TTC549 (cell line): ENCODE data around the gene TTBK2.
"Not testable (repeated sequence)": the region's sequence is repeated elsewhere in the genome, so short reads cannot be mapped to it uniquely, and the experiment has no call there.

ENCODE experiments used
- FAIRE-seq: peaks from 2 replicates; lab custom pipeline; 2012; peaks lifted over from hg19 to GRCh38; lab: Jason Lieb, UNC

TTBK2 gene

DNA sequence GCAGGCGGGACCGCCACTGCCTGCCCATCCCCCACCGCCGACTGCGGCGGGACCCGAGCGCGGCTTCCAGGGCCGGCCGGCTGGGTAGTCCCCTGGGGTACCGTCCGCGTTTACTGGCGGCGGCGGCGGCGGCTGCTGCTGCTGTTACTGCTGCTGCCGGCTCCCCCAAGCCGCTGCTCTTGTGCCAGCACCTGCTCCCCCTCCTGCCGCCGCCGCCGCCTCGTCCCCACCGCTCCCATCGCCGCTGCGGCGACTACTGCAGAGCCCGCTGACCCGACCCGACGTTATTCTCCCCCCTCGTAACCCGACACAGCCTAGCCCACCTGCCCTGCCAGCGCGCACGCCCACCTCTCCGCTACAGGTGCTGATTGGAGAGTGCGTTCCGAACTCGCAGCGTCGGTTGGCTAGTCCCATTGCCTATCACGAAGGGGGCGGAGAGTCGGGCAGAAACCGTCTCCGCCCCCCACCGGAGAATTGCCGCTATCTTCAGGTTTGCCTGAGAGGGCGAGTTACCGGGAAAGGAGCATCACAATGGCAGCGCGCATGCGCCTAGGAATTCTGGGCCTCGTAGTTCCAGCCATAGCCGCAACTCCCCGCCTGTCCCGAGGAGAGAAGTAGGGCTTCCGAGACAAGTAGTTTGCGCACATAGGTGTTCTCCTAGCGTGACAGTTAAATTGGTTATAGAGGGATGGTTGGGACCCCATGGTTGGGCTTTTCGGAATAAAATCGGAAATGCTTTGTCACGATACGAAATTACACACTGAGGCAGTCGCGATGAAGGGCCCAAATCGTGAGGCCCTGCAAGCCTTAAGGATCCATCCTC is at the start of gene TTBK2:
TSS of gene TTBK2 (minus strand) at position 260 of the 823 bp plus-strand sequence. CDS start 42,161 bp downstream, outside the sequence.
- FAIRE-seq: peak; percentile 87

DNA sequence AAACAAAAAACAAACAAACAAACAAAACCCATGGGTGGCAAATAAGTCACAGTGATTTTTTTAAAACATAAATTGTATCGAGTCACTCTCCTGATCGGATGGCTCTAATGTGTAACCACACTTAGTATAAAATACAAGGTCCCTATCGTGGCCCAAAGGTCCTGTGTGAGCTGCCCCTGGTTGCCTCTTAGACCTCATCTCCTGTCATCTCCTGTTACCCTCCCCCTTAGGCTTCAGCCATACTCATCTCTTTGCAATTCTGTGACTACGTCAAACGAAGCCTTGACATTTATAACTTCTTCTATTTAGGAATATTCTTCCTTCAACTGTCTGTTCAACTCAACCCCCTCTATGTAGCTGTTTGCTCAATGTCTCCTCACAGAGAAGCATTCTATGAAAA is 43.9 kb upstream of the TTBK2 start:
- FAIRE-seq: no peak

DNA sequence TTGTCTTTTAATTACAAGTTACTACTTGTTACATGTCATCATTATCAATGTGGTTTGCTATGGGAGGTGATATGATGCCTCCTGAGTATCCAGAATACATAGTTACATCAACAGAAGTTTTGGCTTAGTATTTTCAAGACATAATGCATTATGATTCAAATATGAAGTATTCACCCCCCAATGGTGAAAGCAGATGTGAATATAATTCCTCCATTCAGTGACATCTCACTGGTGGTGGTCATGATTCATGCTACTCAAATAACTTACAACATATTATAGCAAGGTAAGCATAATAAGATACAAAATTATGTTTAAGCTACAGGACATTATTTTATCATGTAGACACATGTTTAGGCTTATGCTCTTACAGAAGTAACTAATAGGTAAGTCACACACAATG is 34.9 kb upstream of the TTBK2 start:
- FAIRE-seq: no peak

DNA sequence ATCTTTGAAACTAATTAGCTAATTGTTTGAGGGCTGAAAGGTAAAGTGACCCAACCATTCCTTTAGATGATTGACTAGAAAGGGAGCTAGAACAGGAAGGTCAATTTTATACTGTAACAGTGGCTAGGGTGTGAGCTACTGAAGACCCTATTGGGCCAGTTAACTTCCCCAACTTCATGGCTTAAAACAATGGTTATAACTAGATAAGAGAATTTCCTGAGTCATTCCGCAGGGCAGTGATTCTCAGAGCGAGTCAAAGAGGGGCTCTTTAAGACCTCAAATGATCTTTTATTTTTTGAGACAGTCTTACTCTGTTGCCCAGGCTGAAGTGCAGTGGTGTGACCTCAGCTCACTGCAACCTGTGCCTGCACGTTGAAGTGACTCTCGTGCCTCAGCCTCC is 33.7 kb upstream of the TTBK2 start:
- no peak for FAIRE-seq

DNA sequence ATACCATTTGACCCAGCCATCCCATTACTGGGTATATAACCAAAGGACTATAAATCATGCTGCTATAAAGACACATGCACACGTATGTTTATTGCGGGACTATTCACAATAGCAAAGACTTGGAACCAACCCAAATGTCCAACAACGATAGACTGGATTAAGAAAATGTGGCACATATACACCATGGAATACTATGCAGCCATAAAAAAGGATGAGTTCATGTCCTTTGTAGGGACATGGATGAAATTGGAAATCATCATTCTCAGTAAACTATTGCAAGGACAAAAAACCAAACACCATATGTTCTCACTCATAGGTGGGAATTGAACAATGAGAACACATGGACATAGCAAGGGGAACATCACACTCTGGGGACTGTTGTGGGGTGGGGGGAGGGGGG is 28.3 kb upstream of the TTBK2 start:
- FAIRE-seq: not testable (repeated sequence)

DNA sequence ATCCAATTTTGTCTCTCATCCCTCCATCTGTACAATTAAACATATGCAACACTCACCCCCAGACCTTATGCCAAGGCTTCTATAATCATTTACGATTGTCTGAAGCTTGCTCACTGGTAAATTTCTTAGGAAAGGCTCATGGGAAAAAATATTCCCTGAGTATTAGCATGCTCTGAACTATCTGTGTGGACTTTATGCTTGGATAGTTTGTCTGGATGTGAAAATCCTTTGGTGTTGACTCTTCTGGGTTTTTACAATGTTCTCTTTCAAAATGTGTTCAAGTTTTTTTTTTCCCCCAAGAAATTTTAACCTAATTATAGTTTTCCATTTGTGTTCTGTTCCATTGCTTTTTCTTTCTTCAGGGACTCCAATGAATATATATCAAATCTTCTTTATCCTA is 19.9 kb upstream of the TTBK2 start:
- no peak for FAIRE-seq

DNA sequence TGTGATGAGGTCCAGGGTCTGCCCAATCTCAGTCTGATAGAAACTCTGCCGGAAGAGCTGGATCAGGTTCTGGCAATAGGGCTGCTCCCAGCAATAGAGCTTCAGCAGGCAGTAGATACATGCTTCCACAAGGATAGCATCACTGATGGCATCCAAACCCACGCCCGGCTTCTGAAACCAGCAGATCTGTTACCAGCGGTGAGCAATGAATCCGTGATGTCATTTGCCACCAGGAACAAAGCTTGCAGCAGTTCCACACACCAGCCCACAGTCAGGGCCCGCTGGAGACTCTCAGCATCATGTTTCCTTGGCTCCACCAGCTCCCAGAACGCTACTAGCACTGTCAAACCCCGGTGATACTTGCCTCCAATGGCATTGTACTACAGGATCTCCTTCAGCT is 19.3 kb upstream of the TTBK2 start:
- no peak for FAIRE-seq

DNA sequence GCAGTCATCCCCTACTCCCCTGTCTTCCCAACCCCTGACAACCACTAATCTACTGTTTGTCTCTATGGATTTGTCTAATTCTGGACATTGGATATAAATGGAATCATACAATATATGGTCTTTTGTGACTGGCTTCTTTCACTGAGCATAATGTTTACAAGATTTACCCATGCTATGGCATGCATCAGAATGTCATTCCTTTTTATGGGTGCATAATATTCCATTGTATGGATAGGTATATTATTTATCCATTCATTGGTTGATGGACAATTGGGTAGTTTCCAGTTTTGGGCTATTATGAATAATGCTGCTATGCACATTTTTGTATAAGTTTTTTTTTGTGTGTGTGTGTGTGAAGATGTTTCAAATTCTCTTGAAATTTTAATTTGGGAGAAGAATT is 16.6 kb upstream of the TTBK2 start:
- FAIRE-seq: no peak

DNA sequence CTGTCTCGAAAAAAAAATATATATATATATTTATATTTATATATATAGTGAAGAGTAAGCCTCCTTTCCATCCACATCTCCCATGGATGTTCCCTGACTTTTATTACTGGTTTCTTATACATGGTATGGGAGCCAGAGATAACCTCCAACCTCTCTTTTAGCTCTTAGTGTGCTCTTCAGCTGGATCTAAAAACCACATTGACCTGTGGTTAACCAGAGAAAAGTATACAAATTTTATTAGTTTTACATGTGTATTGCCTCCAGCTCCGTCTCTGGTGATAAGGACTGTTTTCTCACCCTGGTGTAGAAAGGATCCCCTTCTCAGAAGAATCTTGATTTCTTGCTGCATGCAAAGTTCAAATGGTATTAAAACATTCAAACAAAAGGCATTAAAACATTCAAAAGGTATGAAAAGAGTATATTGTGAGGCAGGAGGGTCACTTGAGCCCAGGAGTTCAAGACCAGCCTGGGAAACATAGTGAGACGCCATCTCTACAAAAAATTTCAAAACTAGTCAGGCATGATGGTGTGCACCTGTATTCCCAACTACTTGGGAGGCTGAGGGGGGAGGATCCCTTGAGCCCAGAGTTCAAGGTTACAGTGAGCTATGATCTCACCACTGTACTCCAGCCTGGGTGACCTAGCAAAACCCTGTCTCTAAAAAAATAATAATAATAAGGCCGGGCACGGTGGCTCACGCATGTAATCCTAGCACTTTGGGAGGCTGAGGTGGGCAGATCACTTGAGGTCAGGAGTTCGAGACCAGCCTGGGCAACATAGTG is 13.5 kb upstream of the TTBK2 start:
- FAIRE-seq: no peak

DNA sequence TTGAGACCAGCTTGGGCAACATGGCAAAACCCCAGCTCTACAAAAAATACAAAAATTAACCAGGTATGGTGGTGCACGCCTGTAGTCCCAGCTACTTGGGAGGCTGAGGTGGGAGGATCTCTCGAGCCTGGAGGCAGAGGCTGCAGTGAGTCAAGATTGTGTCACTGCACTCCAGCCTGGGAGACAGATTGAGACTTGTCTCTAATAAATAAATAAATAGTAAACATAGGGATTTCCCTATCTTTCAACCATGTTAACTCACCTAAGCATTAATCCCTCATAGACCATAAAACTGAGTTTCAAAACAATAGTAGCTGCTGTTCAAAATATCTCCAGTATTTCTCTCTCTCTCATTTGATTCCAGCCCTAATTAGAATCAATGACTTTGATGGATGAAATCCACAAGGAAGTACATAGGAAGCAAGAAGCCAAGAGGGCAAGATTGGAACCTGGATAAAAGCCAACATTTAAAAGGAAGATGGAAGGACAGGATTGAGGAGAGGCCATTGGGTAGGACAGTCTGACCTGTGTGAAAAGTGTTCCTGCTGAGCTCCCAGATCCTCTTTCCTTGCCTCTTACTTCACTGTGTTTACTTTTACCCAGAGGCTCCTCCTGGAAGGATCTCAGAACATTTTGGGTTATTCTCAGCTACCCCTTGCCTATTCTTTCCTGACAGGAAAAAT is 12.4 kb upstream of the TTBK2 start:
- no peak for FAIRE-seq

DNA sequence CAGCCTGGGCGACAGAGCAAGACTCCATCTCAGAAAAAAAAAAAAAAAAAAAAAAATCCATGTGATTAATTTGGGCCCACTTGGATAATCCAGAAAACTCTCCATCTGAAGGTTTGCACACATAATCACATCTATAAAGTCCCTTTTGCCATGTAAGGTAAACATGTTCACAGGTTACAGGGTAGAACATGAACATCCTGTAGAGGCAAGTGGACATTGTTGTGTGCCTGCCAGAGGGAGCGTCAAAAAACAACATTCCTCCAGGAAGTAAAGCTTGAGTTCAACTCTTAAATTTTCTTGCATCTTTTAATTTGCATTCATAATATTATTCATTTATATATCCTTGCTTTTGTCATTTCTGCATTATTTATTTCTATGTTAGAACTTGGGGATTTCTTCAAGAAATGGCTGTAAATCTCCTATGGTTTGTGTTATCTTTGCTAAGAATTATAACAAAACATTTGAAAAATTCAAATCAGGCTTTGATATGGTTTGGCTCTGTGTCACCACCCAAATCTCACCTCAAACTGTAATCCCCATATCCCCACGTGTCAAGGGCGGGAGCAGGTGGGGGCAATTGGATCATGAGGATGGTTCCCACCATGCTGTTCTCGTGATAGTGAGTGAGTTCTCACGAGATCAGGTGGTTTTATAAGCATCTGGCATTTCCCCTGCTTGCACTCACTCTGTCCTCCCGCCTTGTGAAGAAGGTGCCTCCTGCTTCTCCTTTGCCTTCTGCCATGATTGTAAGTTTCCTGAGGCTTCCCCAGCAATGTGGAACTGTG is 11.3 kb upstream of the TTBK2 start:
- no peak for FAIRE-seq

DNA sequence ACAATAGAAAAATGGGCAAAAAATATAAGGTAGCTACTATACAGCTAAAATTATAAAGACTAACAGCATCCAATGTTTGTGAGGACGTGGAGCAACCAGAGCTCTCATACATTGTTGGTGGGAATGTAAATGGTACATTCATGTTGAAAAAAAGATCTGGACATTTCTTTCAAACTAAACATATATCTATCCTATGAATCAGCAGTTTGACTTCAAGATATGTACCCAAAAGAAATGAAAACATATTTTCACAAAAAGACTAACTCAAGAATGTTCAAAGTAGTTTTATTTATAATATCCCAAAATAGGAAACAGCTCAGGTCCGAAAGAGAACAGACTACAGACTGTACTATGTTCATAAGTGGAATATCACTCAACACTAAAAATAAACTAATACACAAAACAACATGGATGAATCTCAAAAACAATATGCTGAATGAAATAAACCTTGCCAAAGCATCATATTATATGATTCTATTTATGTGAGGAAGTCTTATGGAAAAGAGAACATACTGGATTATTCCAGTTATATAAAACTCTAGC is 8.8 kb upstream of the TTBK2 start:
- no peak for FAIRE-seq

DNA sequence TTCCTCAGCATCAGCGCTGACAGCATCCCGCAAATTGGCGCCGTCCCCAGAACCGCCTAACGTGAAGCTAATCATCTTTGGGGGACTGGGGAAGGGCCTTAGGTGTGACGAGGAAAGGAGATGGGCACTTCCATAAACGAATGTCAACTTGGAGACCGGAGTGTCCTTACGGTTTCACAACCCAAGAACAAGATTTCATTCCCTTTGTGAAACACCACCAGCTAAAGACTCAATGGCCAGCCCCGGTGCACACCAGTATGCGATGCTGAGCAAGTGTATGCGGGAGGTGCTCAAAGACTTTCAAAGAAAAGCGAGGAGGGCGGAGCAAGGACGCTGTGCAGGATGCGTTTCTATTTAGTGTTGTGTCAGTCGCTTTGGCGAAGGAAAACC is 759 bp upstream of the TTBK2 start:
- FAIRE-seq: no peak

DNA sequence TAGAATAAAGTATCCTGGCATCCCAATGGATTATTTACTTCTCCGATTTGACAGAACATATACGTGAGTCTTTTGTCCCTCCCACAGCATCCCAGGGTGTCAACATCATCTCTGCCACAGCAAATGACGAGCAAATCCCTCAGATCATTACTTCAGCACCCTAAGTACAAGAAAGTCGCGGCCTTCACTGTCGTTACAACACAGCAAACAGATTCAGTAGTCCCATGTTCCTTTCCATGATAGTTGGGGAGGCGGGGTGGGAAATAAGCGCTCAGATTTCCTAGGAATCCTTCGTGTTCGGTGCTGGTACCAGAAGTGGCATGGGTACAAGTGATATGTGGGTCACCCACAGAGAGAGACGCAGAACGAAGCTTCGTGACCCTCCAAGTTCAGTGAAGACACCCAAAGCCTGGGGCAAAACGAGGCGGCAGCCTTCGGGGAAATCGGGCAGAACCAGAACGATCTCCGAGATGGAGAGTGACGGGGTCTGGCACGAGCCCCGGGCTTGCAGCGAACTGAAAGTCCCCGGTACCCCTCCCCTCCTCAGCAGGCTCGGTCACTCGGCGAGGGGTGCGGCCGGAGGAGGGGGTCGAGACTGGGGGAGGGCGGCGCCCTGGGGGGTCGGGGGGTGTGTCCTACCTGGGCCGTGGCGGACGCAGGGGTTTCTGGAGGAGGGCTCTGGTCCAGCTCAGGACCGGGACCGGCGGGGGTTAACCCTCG is 619 bp downstream of the TTBK2 start:
- no peak for FAIRE-seq

DNA sequence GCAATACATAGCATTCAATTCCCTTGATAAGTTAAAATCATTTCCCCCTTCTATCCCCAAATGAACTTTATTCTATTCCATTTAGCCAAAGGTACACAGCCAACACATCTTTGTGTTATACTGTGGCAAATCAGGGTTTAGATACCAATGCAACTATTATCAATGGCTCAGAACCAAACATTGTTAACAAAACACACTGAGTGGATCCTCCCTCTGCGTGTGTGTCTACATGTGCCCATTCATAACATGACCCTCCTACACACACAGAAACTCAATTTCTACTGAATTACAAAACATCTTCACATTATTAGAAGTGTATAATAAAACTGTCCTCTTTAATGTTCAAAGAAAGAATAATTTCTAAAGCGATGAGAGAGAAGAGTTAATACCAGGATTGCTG is 1.3 kb downstream of the TTBK2 start:
- FAIRE-seq: no peak

DNA sequence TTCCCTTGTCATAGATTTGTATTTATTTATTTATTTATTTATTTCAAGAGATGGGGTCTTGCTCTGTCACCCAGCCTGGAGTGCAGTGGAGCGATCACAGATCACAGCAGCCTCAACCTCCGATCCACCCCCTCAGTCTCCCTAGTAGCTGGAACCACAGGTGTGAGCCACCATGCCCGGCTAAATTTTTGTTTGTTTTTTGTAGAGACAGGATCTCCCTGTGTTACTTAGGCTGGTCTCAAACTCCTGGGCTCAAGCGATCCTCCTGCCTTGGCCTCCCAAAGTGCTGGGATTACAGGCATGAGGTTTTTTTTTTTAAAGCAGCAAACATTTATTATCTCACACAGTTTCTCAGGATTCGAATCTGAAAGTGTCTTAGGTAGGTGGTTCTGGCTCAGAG is 2.5 kb downstream of the TTBK2 start:
- no peak for FAIRE-seq

DNA sequence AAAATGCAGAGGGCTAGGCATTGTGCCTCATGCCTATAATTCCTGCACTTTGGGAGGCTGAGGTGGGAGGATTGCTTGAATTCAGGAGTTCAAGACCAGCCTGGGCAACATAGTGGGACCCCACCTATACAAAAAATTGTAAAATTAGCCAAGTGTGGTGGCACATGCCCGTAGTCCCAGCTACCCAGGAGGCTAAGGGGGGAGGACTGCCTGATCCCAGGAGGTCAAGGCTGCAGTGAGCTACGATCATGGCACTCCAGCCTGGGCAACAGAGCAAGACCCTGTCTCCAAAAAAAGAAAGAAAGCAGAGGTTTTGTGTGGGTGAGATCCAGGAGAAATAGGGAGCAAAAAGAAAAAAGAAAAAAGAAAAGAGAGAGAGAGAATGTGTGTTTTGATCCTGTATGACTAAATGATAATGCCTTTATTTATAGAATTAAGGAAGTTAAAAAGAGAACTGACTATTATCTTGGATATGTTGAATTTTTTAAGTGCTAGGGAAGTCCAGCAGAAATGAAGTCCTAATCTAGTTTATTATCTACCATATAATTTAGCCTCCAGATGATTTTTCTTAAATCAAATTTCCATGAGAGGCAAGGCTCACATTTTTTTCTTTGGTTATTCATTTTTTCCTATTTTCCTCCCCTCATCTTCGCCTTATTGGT is 4.8 kb downstream of the TTBK2 start:
- no peak for FAIRE-seq

DNA sequence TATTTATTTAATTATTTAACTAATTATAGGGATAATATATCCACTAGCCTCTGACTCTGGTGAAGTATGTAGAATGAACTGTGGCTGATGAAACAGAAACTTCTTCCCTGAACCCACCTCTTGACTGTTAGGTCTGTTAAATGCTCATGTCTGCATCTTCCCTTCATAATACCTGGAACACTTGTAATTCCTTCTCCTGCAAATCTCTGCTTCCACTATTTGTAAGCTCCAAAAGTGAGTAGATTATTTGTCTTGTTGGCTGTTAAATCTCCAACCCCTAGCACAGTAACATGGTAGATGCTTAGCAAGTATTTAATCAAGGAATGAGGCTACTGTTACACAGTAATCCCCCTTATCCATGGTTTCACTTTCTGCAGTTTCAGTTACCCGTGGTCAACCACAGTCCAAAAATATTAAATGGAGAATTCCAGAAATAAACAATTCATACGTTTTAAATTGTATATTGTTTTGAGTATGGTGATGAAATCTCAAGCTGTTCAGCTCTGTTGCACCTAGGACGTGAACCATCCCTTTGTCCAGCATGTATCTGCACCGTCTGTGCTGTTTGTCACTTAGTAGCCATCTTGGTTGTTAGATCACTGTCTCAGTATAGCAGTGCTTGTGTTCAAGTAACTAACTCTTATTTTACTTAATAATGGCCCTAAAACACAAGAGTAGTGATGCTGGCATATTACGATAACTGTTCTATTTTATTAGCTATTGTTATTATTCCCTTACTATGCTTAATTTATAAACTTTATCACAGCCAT is 5.7 kb downstream of the TTBK2 start:
- FAIRE-seq: no peak

DNA sequence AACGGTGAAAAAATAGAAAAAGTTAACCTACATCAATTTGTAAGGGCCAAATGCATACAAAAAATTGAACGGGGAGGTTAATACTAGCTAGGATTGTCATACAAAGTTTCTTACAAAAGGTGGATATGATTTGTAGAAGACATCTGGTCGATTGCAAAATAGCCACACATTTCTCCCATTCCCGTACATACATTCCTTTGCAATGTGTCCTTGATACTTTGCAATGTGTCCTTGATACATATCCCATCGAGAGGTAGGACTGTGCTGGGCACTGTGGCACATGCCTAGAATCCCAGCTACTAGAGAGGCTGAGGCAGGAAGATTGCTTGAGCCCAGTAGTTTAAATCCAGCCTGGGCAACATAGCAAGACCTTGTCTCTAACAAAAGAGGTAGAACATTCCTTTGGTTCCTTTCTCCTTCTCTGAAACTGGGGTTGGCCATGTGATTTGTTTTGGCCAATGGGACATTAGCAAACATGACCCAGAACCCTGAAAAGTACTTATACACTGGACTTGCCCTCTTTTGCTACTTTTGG is 9.5 kb downstream of the TTBK2 start:
- no peak for FAIRE-seq

DNA sequence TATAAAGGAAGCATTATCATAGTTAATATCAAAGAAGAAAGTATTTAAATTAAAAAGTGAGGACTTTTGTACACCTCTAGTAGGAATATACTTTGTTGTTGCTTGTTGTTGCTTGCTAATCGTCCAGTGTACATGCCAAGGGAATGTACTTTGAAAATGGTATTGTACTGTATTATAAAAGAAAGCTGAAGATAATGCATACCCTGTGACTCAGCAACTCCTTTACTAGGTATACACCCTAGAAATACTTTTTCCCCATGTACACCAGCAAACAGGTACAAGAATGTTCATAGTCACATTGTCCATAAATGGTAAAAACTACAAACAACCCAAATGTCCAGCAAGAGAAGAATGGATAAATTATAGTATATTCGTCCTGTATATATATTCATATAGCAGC is 12.0 kb downstream of the TTBK2 start:
- FAIRE-seq: no peak
